Measurements from ENCODE around the gene SREBF1.

DNA sequence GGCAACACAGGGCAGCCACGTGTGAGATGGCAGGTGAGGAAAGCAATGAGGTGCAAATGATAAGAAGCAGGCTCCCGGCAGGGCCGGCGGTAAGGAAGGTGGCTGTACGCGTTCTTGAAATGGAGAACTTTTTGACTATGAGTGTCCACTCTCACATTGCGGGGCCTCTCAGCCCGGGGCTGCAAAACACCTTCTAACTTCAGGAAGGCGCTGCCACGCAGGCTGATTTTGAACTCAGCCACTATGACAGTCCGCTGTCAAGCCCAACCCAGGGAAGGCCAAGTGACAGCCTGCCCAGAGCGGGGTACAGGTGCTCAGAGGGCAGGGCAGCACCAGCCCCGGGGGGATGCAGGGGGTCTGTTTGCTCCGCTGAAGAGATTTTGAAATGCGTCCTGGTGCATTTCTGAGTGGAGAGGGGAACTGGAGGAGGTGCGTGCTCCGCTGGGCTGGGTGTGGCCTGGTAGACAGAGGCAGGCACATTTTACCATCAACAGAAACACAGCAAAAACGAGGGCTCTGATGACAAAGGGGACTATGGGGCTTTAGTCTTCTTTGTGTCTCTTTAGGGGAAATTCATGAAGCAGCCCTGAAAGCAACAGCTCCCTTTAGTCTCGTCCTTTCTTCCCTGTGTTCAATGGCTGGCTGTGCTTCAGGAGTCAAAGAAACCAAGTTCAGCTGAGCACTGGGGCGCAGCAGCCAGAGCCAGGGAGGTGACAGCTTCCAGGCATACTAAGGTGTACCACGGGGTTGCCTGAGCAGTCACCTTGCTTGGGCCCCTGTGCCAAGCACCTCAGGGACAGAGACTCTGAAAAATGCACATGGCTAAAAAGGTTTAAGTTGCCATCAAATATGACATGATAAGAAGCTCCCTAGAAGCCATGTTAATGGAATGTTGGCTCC is 14.6 kb upstream of the SREBF1 start:
- no peak for TF ChIP-seq TAF1 (IDR thresholded peaks at IDR 0.05; ENCODE audit: low read depth, low read length)
- no peak for TF ChIP-seq CTCF (IDR thresholded peaks at IDR 0.05; ENCODE audit: control extremely low read depth in 1 of 3, insufficient read depth in 1 of 3, low read depth in 1 of 3, low read length in 3 of 3)
- TF ChIP-seq YY1 (IDR thresholded peaks at IDR 0.05; ENCODE audit: low read depth, low read length), result no peak
- no peak for TF ChIP-seq E2F6 (IDR thresholded peaks at IDR 0.05)
- no peak for TF ChIP-seq NANOG (IDR thresholded peaks at IDR 0.05; ENCODE audit: insufficient read depth, low read depth, low read length, poor library complexity, severe bottlenecking)
- TF ChIP-seq HDAC2 (IDR thresholded peaks at IDR 0.05; ENCODE audit: borderline replicate concordance in 1 of 2, low read depth in 2 of 2, low read length in 2 of 2), result no peak
- no peak for TF ChIP-seq POLR2A (IDR thresholded peaks at IDR 0.05; ENCODE audit: control extremely low read depth in 1 of 2, low read depth in 2 of 2, low read length in 2 of 2)
- no peak for TF ChIP-seq SIN3A (conservative IDR thresholded peaks at IDR 0.05 in 1 of 2, IDR thresholded peaks at IDR 0.05 in 1 of 2; ENCODE audit: low read depth in 1 of 2, low read length in 2 of 2)
- no peak for TF ChIP-seq EP300 (IDR thresholded peaks at IDR 0.05; ENCODE audit: borderline replicate concordance in 1 of 2, low read depth in 2 of 2, low read length in 2 of 2)
- TF ChIP-seq POLR2AphosphoS5 (IDR thresholded peaks at IDR 0.05; ENCODE audit: low read depth, low read length), result no peak
- no peak for TF ChIP-seq MAFK (IDR thresholded peaks at IDR 0.05; ENCODE audit: low read depth, low read length)
- no peak for TF ChIP-seq GTF2F1 (IDR thresholded peaks at IDR 0.05; ENCODE audit: borderline replicate concordance, low read depth, low read length)
